ENCODE data around the gene VDAC2.

The VDAC2 gene

GRCh38 chr10:75254739-75255138 lies 44.1 kb downstream of the VDAC2 start:
- no peak for DNase-seq

- DNase-seq = no peak
These were observed 50.4 kb downstream of the VDAC2 start for GRCh38 chr10:75260990-75261389.

GRCh38 chr10:75261813-75262705 lies 51.5 kb downstream of the VDAC2 start:
- DNase-seq = no peak

DNA sequence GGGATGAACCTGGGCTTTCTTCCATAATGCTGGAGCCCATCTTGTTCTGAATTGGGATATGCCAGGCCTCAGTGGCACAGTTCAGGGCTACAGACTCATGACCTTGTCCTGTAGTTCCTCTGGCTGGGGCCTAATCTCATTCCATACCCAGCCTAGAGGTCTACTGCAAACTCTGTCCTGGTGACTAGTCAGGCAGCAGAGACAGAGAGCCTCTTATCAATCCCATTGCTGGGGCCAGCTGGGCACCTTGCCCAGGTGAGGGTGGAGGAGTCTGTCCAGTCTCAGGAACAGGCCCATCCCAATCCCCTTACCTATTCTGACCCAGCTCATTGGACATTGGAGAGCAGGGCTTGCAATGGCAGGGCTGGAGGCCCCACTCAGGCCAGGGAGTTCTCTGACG lies 53.2 kb downstream of the VDAC2 start:
- DNase-seq = no peak

- DNase-seq = no peak
These were observed 55.3 kb downstream of the VDAC2 start for GRCh38 chr10:75265856-75266255.

- DNase-seq = no peak
These were observed 56.3 kb downstream of the VDAC2 start for GRCh38 chr10:75266945-75267344.

DNA sequence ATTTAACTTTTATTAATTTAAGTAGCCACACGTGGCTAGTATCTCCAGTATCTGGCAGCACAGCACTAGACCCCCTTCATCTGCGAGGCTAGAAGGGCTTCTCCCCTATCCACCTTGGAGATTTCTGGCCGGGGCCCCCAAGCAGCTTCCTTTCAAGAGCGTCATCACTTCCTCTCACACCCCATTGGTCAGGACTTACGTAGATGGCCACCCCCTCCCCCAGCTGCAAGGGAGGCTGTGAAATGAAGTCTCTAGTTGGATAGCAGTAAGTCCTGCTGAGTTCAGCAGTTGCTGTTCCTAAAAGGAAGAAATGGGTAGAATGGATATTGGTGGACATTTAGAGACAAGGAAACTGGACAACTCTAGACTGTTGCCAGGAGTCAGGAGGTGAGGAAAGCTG lies 59.0 kb downstream of the VDAC2 start:
- DNase-seq = no peak

GRCh38 chr10:75272094-75272493 lies 61.5 kb downstream of the VDAC2 start:
- no peak for DNase-seq

GRCh38 chr10:75272896-75273295 lies 62.3 kb downstream of the VDAC2 start:
- no peak for DNase-seq

DNA sequence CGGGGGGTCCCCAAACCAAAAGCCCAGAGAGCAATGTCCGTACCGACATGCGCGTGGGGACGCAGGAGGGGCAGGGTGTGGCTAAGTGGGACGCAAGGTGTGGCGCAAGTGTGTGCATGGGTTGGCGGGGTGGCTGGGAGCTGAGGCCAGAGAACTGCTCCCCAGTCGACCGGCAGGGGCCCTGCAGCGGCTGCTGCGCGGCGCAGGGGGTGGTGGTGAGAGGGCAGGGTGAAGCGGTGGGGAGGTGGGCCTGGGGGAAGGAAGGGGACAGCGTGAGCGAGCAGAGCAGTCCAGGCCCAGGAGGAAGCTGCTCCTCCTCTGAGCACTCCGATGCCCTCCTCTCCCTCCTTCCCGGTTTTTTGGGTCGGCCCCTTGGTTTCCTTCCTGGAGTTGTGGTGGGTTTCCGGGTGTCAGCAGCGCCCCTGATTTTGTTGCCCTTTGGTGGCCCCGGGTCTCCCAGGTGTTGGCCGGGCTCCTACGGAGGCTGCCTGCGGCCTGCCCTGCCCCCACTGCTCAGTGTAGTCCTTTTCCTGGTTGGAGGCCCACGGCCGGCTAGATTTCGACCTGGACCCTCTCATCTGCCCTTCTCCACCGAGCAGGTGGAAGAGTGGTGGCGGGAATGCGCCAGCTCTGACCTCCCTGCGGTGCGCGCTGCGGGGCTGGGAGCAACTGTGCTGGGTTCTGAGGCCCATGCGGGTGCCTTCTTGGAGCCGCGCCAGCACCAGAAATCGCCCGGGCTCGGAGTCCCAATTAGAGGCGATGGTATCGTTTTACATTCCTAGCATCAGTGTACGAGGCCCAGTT lies 65.7 kb downstream of the VDAC2 start:
- no peak for DNase-seq

DNA sequence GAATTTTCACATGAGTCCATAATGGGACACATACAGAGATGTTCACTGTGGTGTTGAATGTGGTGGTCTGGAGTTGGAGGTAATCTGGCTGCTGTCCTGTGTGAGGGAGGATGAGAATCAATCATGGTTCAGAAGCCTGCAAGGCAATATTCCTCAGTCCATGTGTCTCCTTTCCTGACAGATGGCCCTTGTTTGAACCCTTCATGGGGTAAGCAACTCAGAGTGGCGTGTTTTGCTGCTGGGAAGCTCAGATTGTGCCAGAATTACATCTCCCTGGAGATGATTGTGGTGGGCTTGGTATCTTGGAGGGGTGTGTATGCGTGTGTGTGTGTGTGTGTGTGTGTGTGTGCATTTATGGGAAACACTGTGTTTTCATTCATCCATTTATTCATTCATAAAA lies 69.6 kb downstream of the VDAC2 start:
- DNase-seq = no peak

Data from DMS79 treated with DMSO at 0.1 percent for 48 hours (cell line).